Neural cell (in vitro differentiated cells): ENCODE measurements around the gene PDE4D. TPM values are rescaled to one million over a fixed set of nuclear protein-coding genes. Genes with fewer than 3 reads are reported as not detected.

Experiments used
- H2AFZ ChIP-seq: fragments of 200-600, 300-800 bp; sonication (generic), shearing (Covaris generic); 2 replicates; pipeline ENCODE4 v1.6.0; 2014; ENCODE audit warnings: low read depth, mild to moderate bottlenecking, antibody characterized with exemption, low read length, moderate library complexity
- H3F3A ChIP-seq: fragments of 200-600 bp; shearing (Covaris generic); 2 replicates; pipeline ENCODE4 v1.6.1; 2016; ENCODE audit warnings: mild to moderate bottlenecking, moderate library complexity, mixed read lengths, antibody characterized with exemption, low read length; ENCODE audit not compliant: insufficient read depth, poor library complexity, severe bottlenecking
- H3K27ac ChIP-seq: fragments of 200-600, 300-800 bp; sonication (generic), shearing (Covaris generic); 2 replicates; pipeline ENCODE4 v1.5.1; 2014; ENCODE audit warnings: mild to moderate bottlenecking, low read length, moderate library complexity
- H3K27me3 ChIP-seq: fragments of 300-800, 200-600 bp; sonication (generic), shearing (Covaris generic); 2 replicates; pipeline ENCODE4 v1.6.0; 2014; ENCODE audit warnings: mild to moderate bottlenecking, low read depth, low read length, moderate library complexity; ENCODE audit not compliant: insufficient read depth
- H3K36me3 ChIP-seq: fragments of 300-800, 200-600 bp; sonication (generic), shearing (Covaris generic); 2 replicates; pipeline ENCODE4 v1.5.1; 2014; ENCODE audit warnings: mild to moderate bottlenecking, antibody characterized with exemption, low read length, moderate library complexity; ENCODE audit not compliant: insufficient read depth
- H3K4me2 ChIP-seq: fragments of 300-800, 200-600 bp; sonication (generic), shearing (Covaris generic); 2 replicates; pipeline ENCODE4 v1.6.0; 2014; ENCODE audit warnings: mild to moderate bottlenecking, low read length
- H3K4me3 ChIP-seq: fragments of 300-800, 200-600 bp; sonication (generic), shearing (Covaris generic); 2 replicates; pipeline ENCODE4 v1.5.1; 2014; ENCODE audit warnings: mild to moderate bottlenecking, low read length, moderate library complexity
- H3K79me2 ChIP-seq: fragments of 200-600 bp; shearing (Covaris generic); replicated peaks from 2 replicates; pipeline ENCODE4 v1.6.0; 2014; ENCODE audit warnings: mild to moderate bottlenecking, low read length, moderate library complexity; ENCODE audit not compliant: insufficient read depth
- H3K9ac ChIP-seq: fragments of 300-800, 200-600 bp; sonication (generic), shearing (Covaris generic); 2 replicates; pipeline ENCODE4 v1.6.1; 2016; ENCODE audit warnings: mild to moderate bottlenecking, low read length, mixed read lengths
- H3K9me2 ChIP-seq: fragments of 200-600 bp; shearing (Covaris generic); 2 replicates; pipeline ENCODE4 v1.6.1; 2016; ENCODE audit warnings: mild to moderate bottlenecking, low read length, mixed read lengths; ENCODE audit not compliant: insufficient read depth
- H3K9me3 ChIP-seq: fragments of 200-600, 300-800 bp; sonication (generic), shearing (Covaris generic); 2 replicates; pipeline ENCODE4 v1.6.1; 2016; ENCODE audit warnings: mild to moderate bottlenecking, mixed run types, low read length, moderate library complexity, mixed read lengths
- H4K20me1 ChIP-seq: fragments of 200-600 bp; shearing (Covaris generic); 2 replicates; pipeline ENCODE4 v1.6.1; 2016; ENCODE audit warnings: mild to moderate bottlenecking, mixed run types; ENCODE audit not compliant: insufficient read depth
- EP300 ChIP-seq: fragments of 450-650 bp; conservative IDR thresholded peaks from 2 replicates; pipeline ENCODE4 v1.6.1; 2014; ENCODE audit warnings: antibody characterized with exemption, mild to moderate bottlenecking, moderate library complexity; ENCODE audit not compliant: poor library complexity, severe bottlenecking
- EZH2 ChIP-seq: fragments of 200-600, 300-800 bp; shearing (Covaris generic), sonication (generic); IDR thresholded peaks from 2 replicates; pipeline ENCODE4 v1.6.1; 2014; ENCODE audit warnings: antibody characterized with exemption, low read length, borderline replicate concordance, mild to moderate bottlenecking; ENCODE audit not compliant: insufficient read depth, poor library complexity, severe bottlenecking
- MXI1 ChIP-seq: fragments of 450-650 bp; conservative IDR thresholded peaks from 2 replicates; pipeline ENCODE4 v1.6.1; 2014; ENCODE audit warnings: antibody characterized with exemption, mild to moderate bottlenecking; ENCODE audit not compliant: poor library complexity, severe bottlenecking
- POLR2AphosphoS5 ChIP-seq: IDR thresholded peaks from 2 replicates; pipeline ENCODE4 v1.6.1; 2012
- RAD21 ChIP-seq: fragments of 450-650 bp; conservative IDR thresholded peaks from 2 replicates; pipeline ENCODE4 v1.6.1; 2014; ENCODE audit warnings: antibody characterized with exemption, mild to moderate bottlenecking, moderate library complexity
- SMC3 ChIP-seq: fragments of 450-650 bp; conservative IDR thresholded peaks from 2 replicates; pipeline ENCODE4 v1.6.1; 2014; ENCODE audit warnings: antibody characterized with exemption, mild to moderate bottlenecking, moderate library complexity; ENCODE audit not compliant: poor library complexity
- TAF1 ChIP-seq: IDR thresholded peaks from 2 replicates; pipeline ENCODE4 v1.6.1; 2012; ENCODE audit warnings: low read depth
- polyA plus RNA-seq: library from polyadenylated mRNA; depleted of rRNA; stranded (reverse); fragments of >200 nt; gene quantifications from 2 replicates; pipeline ENCODE4 v1.2.3, GENCODE V29; 2014
- TF ChIP-seq, protein P1 (sequence below): IDR thresholded peaks from 2 replicates; pipeline ENCODE4 v1.6.1; 2012; ENCODE audit warnings: borderline replicate concordance
- TF ChIP-seq, protein P2 (sequence below): fragments of 450-650 bp; IDR thresholded peaks from 2 replicates; pipeline ENCODE4 v1.5.1; 2014; ENCODE audit warnings: antibody characterized with exemption, mild to moderate bottlenecking, moderate library complexity; ENCODE audit not compliant: poor library complexity, severe bottlenecking

Gene PDE4D
- polyA plus RNA-seq, 1 donor from 2014 or later: 42.8 TPM

DNA sequence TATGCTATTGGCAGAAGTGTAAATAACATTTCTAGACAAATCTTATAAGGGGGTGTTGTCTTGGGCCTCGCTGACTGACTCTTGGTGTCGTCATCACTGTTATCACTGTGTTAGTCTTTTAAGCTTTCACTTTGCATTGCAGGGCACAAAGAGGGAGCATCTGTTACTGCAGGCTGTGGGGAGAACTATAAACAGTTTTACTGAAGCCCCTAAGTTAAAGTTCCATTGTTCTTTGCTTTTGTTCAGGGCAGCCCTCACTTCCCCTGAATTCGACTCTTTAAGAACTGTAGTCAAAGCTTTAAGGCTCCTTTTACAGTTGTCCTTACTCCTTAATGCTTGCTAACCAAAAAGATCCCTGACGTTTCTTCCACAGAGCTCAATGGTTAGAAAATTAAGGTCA lies 705.7 kb downstream of the PDE4D start:
- H3K79me2 ChIP-seq: no peaks in the 10 kb centered on the region
- peak overlapping the region; percentile 1 for H3K4me3 ChIP-seq
- no peak overlapping the region for H3K9ac ChIP-seq

DNA sequence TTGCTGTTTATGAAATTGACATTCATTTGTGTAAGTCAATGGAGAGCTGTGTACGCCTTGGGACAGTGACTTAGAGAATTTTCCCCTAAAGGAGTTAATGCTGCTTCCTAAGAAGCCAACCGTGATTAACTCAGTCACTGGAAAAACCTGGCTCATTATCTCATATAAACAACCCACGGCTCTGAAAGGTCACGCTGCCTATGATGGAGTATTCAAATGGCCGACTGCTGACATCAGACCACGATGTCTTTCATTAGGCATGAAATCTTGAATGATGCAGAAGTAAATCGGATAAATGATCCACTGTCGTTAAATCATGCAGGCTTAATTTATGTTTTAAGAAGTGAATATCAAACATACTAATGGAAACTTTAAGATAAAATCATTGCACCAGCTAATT lies 706.9 kb downstream of the PDE4D start:
- H3K79me2 ChIP-seq: no peaks in the 10 kb centered on the region
- H3K9ac ChIP-seq: no peak overlapping the region
- no peaks in the 10 kb centered on the region for H3K9me2 ChIP-seq

More for the DNA sequence above, 705.7 kb downstream of the PDE4D start:
- H3K27me3 ChIP-seq: no peaks in the 10 kb centered on the region
- H3K9me3 ChIP-seq: no peaks in the 10 kb centered on the region
- no peaks in the 10 kb centered on the region for H3K36me3 ChIP-seq
- no peak overlapping the region for H3K4me2 ChIP-seq
- TF ChIP-seq EZH2 (no peak), RAD21 (no peak), POLR2AphosphoS5 (no peak)
- TF ChIP-seq, protein P1, sequence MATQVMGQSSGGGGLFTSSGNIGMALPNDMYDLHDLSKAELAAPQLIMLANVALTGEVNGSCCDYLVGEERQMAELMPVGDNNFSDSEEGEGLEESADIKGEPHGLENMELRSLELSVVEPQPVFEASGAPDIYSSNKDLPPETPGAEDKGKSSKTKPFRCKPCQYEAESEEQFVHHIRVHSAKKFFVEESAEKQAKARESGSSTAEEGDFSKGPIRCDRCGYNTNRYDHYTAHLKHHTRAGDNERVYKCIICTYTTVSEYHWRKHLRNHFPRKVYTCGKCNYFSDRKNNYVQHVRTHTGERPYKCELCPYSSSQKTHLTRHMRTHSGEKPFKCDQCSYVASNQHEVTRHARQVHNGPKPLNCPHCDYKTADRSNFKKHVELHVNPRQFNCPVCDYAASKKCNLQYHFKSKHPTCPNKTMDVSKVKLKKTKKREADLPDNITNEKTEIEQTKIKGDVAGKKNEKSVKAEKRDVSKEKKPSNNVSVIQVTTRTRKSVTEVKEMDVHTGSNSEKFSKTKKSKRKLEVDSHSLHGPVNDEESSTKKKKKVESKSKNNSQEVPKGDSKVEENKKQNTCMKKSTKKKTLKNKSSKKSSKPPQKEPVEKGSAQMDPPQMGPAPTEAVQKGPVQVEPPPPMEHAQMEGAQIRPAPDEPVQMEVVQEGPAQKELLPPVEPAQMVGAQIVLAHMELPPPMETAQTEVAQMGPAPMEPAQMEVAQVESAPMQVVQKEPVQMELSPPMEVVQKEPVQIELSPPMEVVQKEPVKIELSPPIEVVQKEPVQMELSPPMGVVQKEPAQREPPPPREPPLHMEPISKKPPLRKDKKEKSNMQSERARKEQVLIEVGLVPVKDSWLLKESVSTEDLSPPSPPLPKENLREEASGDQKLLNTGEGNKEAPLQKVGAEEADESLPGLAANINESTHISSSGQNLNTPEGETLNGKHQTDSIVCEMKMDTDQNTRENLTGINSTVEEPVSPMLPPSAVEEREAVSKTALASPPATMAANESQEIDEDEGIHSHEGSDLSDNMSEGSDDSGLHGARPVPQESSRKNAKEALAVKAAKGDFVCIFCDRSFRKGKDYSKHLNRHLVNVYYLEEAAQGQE: no peak
- TF ChIP-seq, protein P2, sequence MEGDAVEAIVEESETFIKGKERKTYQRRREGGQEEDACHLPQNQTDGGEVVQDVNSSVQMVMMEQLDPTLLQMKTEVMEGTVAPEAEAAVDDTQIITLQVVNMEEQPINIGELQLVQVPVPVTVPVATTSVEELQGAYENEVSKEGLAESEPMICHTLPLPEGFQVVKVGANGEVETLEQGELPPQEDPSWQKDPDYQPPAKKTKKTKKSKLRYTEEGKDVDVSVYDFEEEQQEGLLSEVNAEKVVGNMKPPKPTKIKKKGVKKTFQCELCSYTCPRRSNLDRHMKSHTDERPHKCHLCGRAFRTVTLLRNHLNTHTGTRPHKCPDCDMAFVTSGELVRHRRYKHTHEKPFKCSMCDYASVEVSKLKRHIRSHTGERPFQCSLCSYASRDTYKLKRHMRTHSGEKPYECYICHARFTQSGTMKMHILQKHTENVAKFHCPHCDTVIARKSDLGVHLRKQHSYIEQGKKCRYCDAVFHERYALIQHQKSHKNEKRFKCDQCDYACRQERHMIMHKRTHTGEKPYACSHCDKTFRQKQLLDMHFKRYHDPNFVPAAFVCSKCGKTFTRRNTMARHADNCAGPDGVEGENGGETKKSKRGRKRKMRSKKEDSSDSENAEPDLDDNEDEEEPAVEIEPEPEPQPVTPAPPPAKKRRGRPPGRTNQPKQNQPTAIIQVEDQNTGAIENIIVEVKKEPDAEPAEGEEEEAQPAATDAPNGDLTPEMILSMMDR: no peak
- H3F3A ChIP-seq: no peaks in the 10 kb centered on the region
- no peaks in the 10 kb centered on the region for H4K20me1 ChIP-seq
- no peak overlapping the region for H3K27ac ChIP-seq
- H2AFZ ChIP-seq: no peak overlapping the region
- H3K9me2 ChIP-seq: no peaks in the 10 kb centered on the region

More for the DNA sequence above, 706.9 kb downstream of the PDE4D start:
- TF ChIP-seq EP300: no peak
- no peak for TF ChIP-seq EZH2
- TF ChIP-seq, protein P1: no peak
- no peak for TF ChIP-seq RAD21
- no peak for TF ChIP-seq TAF1
- TF ChIP-seq SMC3: no peak
- no peak for TF ChIP-seq POLR2AphosphoS5
- TF ChIP-seq MXI1: no peak
- TF ChIP-seq, protein P2: no peak
- no peaks in the 10 kb centered on the region for H3F3A ChIP-seq
- no peak overlapping the region for H3K4me3 ChIP-seq
- no peaks in the 10 kb centered on the region for H3K36me3 ChIP-seq
- no peak overlapping the region for H2AFZ ChIP-seq
- no peak overlapping the region for H3K4me2 ChIP-seq
- no peak overlapping the region for H3K27ac ChIP-seq
- no peaks in the 10 kb centered on the region for H3K27me3 ChIP-seq
- H3K9me3 ChIP-seq: no peaks in the 10 kb centered on the region
- no peaks in the 10 kb centered on the region for H4K20me1 ChIP-seq
